ENCODE results near the gene CARS1. TPM values are rescaled to one million over a fixed set of nuclear protein-coding genes. Genes with fewer than 3 reads are reported as not detected.

The CARS1 gene
- total and polyA plus RNA-seq, 10 of the 15 experiments (the other 5 are each of a cell fraction or from before 2014, with no cell fraction given), result 7.8 to 60.6 (median 45.7) TPM

GRCh38 chr11:3077189-3077836, 20.1 kb upstream of the CARS1 start:
- CTCF ChIA-PET, result no interaction called here
- no peak for FAIRE-seq
- BruUV-seq (replicated peaks), result no TSS peak
- TF ChIP-seq, protein P1, sequence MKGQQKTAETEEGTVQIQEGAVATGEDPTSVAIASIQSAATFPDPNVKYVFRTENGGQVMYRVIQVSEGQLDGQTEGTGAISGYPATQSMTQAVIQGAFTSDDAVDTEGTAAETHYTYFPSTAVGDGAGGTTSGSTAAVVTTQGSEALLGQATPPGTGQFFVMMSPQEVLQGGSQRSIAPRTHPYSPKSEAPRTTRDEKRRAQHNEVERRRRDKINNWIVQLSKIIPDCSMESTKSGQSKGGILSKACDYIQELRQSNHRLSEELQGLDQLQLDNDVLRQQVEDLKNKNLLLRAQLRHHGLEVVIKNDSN (IDR thresholded peaks at IDR 0.05; ENCODE audit: borderline replicate concordance, extremely low read length, insufficient read depth, low read depth, low read length), result no peak
- TF ChIP-seq CBFB (IDR thresholded peaks at IDR 0.05; ENCODE audit: low read depth) (no peak), SIX5 (IDR thresholded peaks at IDR 0.05; ENCODE audit: low read depth, low read length, severe bottlenecking) (no peak), NFYB (IDR thresholded peaks at IDR 0.05; ENCODE audit: insufficient read depth, low read depth, low read length) (no peak), STAT3 (IDR thresholded peaks at IDR 0.05; ENCODE audit: low read depth, low read length) (no peak), SUZ12 (IDR thresholded peaks at IDR 0.05; ENCODE audit: unreplicated experiment) (no peak), CEBPB (IDR thresholded peaks at IDR 0.05; ENCODE audit: borderline replicate concordance in 1 of 2, low read depth in 2 of 2, low read length in 2 of 2) (no peak), PAX5 (IDR thresholded peaks at IDR 0.05; ENCODE audit: borderline replicate concordance, low read depth, low read length) (no peak), PAX8 (IDR thresholded peaks at IDR 0.05) (no peak), ZNF622 (IDR thresholded peaks at IDR 0.05) (no peak), MXI1 (IDR thresholded peaks at IDR 0.05; ENCODE audit: low read depth, low read length) (no peak), FOS (IDR thresholded peaks at IDR 0.05; ENCODE audit: borderline replicate concordance, extremely low read depth, insufficient read length) (no peak), BCL3 (IDR thresholded peaks at IDR 0.05; ENCODE audit: borderline replicate concordance, insufficient read depth, low read depth, low read length, poor library complexity, severe bottlenecking) (no peak)
- H3K79me2 ChIP-seq (ENCODE audit: control insufficient read depth, insufficient read depth, low read length), result no peaks in the 10 kb centered on the region
- no peak overlapping the region for H2AFZ ChIP-seq (ENCODE audit: control insufficient read depth, low read depth, low read length)
- SMC1A ChIA-PET (ENCODE audit: uncharacterized antibody, unreplicated experiment), result no interaction called here
- POLR2A ChIA-PET, result no interaction called here
- no peak overlapping the region for H3K4me2 ChIP-seq (ENCODE audit: control insufficient read depth, insufficient read depth)
- H3K36me3 ChIP-seq (ENCODE audit: control insufficient read depth in 2 of 2, insufficient read depth in 2 of 2, low read length in 1 of 2), result no peaks in the 10 kb centered on the region
- no peak for ATAC-seq
- no peak overlapping the region for H3K9ac ChIP-seq (ENCODE audit: control insufficient read depth, insufficient read depth, low read length)
- H3K27ac ChIP-seq (ENCODE audit: control insufficient read depth, insufficient read depth), result no peak overlapping the region
- in situ Hi-C loops (cut with MboI), result no loop called here
- no peaks in the 10 kb centered on the region for H3K27me3 ChIP-seq (replicated peaks in 1 of 2; ENCODE audit: control insufficient read depth in 2 of 2, insufficient read depth in 2 of 2, low read length in 1 of 2)
- no peaks in the 10 kb centered on the region for H3K9me3 ChIP-seq (replicated peaks; ENCODE audit: control insufficient read depth, insufficient read depth, low read length)
- H3K4me1 ChIP-seq (ENCODE audit: control insufficient read depth, insufficient read depth, low read length), result no peaks in the 10 kb centered on the region
- H3K4me3 ChIP-seq, result no peak overlapping the region
- RAD21 ChIA-PET (ENCODE audit: unreplicated experiment), result interaction anchor here (0.7 kb wide), 1 partner anchor 27 kb away, joined by 3 read pairs; no protein-coding TSS in a partner anchor
- DNase-seq (ENCODE audit: low read depth, low spot score), result no peak
- 53% methylated on average over 11 of the region's 11 CpGs for WGBS (ENCODE audit: insufficient coverage, insufficient replicate concordance, low lambda C conversion rate, missing lambda C conversion rate)
- H4K20me1 ChIP-seq (ENCODE audit: control insufficient read depth, insufficient read depth), result no peaks in the 10 kb centered on the region
- intact Hi-C loops (cut with micrococcal nuclease; ENCODE audit: unreplicated experiment), result no loop called here

All from GM12878 (cell line).